HFFc6 (cell line): ENCODE results near the gene PTPRE. TPM values are rescaled to one million over a fixed set of nuclear protein-coding genes. Genes with fewer than 3 reads are reported as not detected.

Experiments
- DNase-seq: peaks from one replicate; pipeline ENCODE4 v3.0.0-alpha.2; 2018
- H3K27ac Mint-ChIP-seq: 2 replicates; pipeline ENCODE4 v1.8.0; 2020; ENCODE audit warnings: mild to moderate bottlenecking, mixed read lengths
- H3K27me3 Mint-ChIP-seq: 2 replicates; pipeline ENCODE4 v1.8.0; 2021; ENCODE audit warnings: mild to moderate bottlenecking, moderate library complexity, mixed read lengths; ENCODE audit not compliant: insufficient read depth
- H3K36me3 Mint-ChIP-seq: 2 replicates; pipeline ENCODE4 v1.8.0; 2021; ENCODE audit warnings: low read depth, mixed read lengths
- H3K4me1 Mint-ChIP-seq: 2 replicates; pipeline ENCODE4 v1.8.0; 2020; ENCODE audit warnings: low read depth, mixed read lengths
- H3K4me3 Mint-ChIP-seq: 2 replicates; pipeline ENCODE4 v1.8.0; 2020; ENCODE audit warnings: mild to moderate bottlenecking, moderate library complexity, mixed read lengths
- H3K9me3 Mint-ChIP-seq: 2 replicates; pipeline ENCODE4 v1.8.0; 2020; ENCODE audit warnings: mild to moderate bottlenecking, mixed read lengths
- CTCF ChIP-seq: fragments of 200-600 bp; sonication (generic); IDR thresholded peaks from 2 replicates; pipeline ENCODE4 v1.5.0; 2021; ENCODE audit warnings: antibody characterized with exemption, mild to moderate bottlenecking
- total RNA-seq, 6 experiments: library from RNA; stranded (reverse); fragmentation: NEBNext Ultra II Directional; extraction: Animal tissue kit (Norgen Biotek cat#: 25700); gene quantifications; 2 replicates in 1 of 6; 3 replicates in 5 of 6; pipeline ENCODE4 v1.2.3, GENCODE V29; 2021

Gene PTPRE
- total RNA-seq, 6 experiments from 2014 or later, result 0.14 to 0.37 (median 0.15) TPM; not detected in 3

GRCh38 chr10:128045833-128046120 is 138.9 kb downstream of the PTPRE start:
- Mint-ChIP-seq H3K27me3 (peaks cover 18% of the 10 kb centered on the region), H3K36me3 (no peaks in the 10 kb centered on the region), H3K4me3 (no peak overlapping the region), H3K9me3 (peaks cover 8% of the 10 kb centered on the region; the same call in 1 of the 2 replicates), H3K27ac (no peak overlapping the region), H3K4me1 (no peaks in the 10 kb centered on the region; the same call in 1 of the 2 replicates)
- no peak for TF ChIP-seq CTCF
- DNase-seq, result no peak

- Mint-ChIP-seq H3K9me3 (peaks cover 8% of the 10 kb centered on the region; the same call in 1 of the 2 replicates), H3K4me1 (no peaks in the 10 kb centered on the region; the same call in 1 of the 2 replicates), H3K36me3 (no peaks in the 10 kb centered on the region), H3K27me3 (peaks cover 12% of the 10 kb centered on the region), H3K4me3 (no peak overlapping the region), H3K27ac (no peak overlapping the region)
- DNase-seq, result no peak
- no peak for TF ChIP-seq CTCF
Observed at GRCh38 chr10:128046156-128046952, 139.5 kb downstream of the PTPRE start.

GRCh38 chr10:128046953-128047290 is 140.0 kb downstream of the PTPRE start:
- no peak for TF ChIP-seq CTCF
- H3K9me3 Mint-ChIP-seq, result peaks cover 8% of the 10 kb centered on the region; the same call in 1 of the 2 replicates
- H3K27ac Mint-ChIP-seq, result no peak overlapping the region
- no peak overlapping the region for H3K4me3 Mint-ChIP-seq
- H3K36me3 Mint-ChIP-seq, result no peaks in the 10 kb centered on the region
- no peak for DNase-seq
- H3K27me3 Mint-ChIP-seq, result peaks cover 14% of the 10 kb centered on the region
- no peaks in the 10 kb centered on the region; the same call in 1 of the 2 replicates for H3K4me1 Mint-ChIP-seq

- Mint-ChIP-seq H3K4me3 (no peak overlapping the region), H3K27me3 (peaks cover 19% of the 10 kb centered on the region), H3K9me3 (peaks cover 8% of the 10 kb centered on the region; the same call in 1 of the 2 replicates), H3K27ac (no peak overlapping the region), H3K4me1 (no peaks in the 10 kb centered on the region; the same call in 1 of the 2 replicates), H3K36me3 (no peaks in the 10 kb centered on the region)
- TF ChIP-seq CTCF, result no peak
- no peak for DNase-seq
Observed at GRCh38 chr10:128047351-128047750, 140.4 kb downstream of the PTPRE start.

- Mint-ChIP-seq H3K27ac (no peak overlapping the region), H3K4me3 (no peak overlapping the region), H3K4me1 (no peaks in the 10 kb centered on the region; the same call in 1 of the 2 replicates), H3K9me3 (peaks cover 8% of the 10 kb centered on the region; the same call in 1 of the 2 replicates), H3K36me3 (no peaks in the 10 kb centered on the region), H3K27me3 (peaks cover 21% of the 10 kb centered on the region)
- no peak for TF ChIP-seq CTCF
- no peak for DNase-seq
Observed at GRCh38 chr10:128047991-128048818, 141.3 kb downstream of the PTPRE start.
